Measurements from ENCODE around the gene PPRC1.
A peak's percentile ranks its signal among the peaks of the same experiment; 100 is the strongest.
"Not testable (repeated sequence)": the region's sequence is repeated elsewhere in the genome, so short reads cannot be mapped to it uniquely, and the experiment has no call there.

PPRC1 gene

DNA sequence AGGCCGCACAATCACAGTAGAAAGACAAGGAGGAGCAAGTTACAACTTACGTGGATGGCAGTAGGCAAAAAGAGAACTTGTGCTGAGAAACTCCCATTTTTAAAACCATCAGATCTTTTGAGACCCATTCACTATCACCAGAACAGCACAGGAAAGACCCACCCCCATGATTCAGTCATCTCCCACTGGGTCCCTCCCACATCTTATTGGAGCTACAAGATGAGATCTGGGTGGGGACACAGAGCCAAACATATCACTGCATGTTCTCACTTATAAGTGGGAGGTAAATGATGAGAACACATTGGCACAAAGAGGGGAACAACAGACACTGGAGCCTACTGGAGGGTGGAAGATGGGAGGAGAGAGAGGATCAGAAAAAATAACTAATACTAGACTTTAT, 51.8 kb downstream of the PPRC1 start:
- Histone ChIP-seq H4K20me1 (ENCODE audit: insufficient read depth, low read length) (no peaks in the 10 kb centered on the region), H3K79me2 (ENCODE audit: low read length) (no peaks in the 10 kb centered on the region), H3K4me2 (ENCODE audit: low read length) (no peak overlapping the region), H3K9ac (ENCODE audit: low read length) (no peak overlapping the region), H3K27me3 (ENCODE audit: low read depth, low read length) (no peaks in the 10 kb centered on the region), H2AFZ (ENCODE audit: low read depth, low read length) (no peak overlapping the region), H3K27ac (ENCODE audit: low read length) (no peak overlapping the region), H3K4me3 (ENCODE audit: low read length) (no peak overlapping the region), H3K36me3 (replicated peaks; ENCODE audit: low read depth, low read length) (no peaks in the 10 kb centered on the region), H3K4me1 (ENCODE audit: low read length) (peaks cover 6% of the 10 kb centered on the region), H3K9me3 (ENCODE audit: insufficient read depth, low read length) (no peaks in the 10 kb centered on the region)
- TF ChIP-seq CTCF (IDR thresholded peaks at IDR 0.05; ENCODE audit: low read depth, low read length) = no peak
- TF ChIP-seq EZH2phosphoT487 (IDR thresholded peaks at IDR 0.05; ENCODE audit: low read depth) = no peak

DNA sequence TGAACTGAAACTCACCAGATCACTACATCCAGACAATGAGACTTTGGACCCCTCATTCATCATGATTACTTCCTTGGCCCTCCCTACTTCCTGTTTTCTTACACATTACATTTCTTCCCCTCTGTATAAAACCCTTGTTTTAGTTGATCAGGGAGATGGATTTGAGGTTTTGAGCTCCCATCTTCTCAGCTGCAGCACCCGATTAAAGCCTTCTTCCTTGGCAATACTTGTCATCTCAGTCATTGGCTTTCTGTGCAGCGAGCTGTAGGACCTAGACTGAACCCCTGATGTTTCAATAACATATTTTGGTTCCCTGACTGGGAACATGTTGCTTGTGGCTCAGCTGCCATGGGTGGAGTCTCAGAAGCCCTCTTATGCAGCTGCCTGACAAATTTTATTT, 52.4 kb downstream of the PPRC1 start:
- H3K79me2 ChIP-seq (ENCODE audit: low read length) = no peaks in the 10 kb centered on the region

GRCh38 chr10:102185811-102186527, 53.1 kb downstream of the PPRC1 start:
- Histone ChIP-seq H3K9ac (ENCODE audit: low read length) (no peak overlapping the region), H3K9me3 (ENCODE audit: insufficient read depth, low read length) (no peaks in the 10 kb centered on the region), H3K4me3 (ENCODE audit: low read length) (no peak overlapping the region), H4K20me1 (ENCODE audit: insufficient read depth, low read length) (no peaks in the 10 kb centered on the region), H3K79me2 (ENCODE audit: low read length) (no peaks in the 10 kb centered on the region), H2AFZ (ENCODE audit: low read depth, low read length) (no peak overlapping the region), H3K27me3 (ENCODE audit: low read depth, low read length) (no peaks in the 10 kb centered on the region), H3K36me3 (replicated peaks; ENCODE audit: low read depth, low read length) (no peaks in the 10 kb centered on the region), H3K27ac (ENCODE audit: low read length) (no peak overlapping the region), H3K4me1 (ENCODE audit: low read length) (peaks cover 6% of the 10 kb centered on the region), H3K4me2 (ENCODE audit: low read length) (no peak overlapping the region)
- TF ChIP-seq CTCF (IDR thresholded peaks at IDR 0.05; ENCODE audit: low read depth, low read length) = no peak
- no peak for TF ChIP-seq EZH2phosphoT487 (IDR thresholded peaks at IDR 0.05; ENCODE audit: low read depth)

More for the DNA sequence above, 52.4 kb downstream of the PPRC1 start:
- Histone ChIP-seq H3K27ac (ENCODE audit: low read length) (no peak overlapping the region), H4K20me1 (ENCODE audit: insufficient read depth, low read length) (no peaks in the 10 kb centered on the region), H2AFZ (ENCODE audit: low read depth, low read length) (no peak overlapping the region), H3K9me3 (ENCODE audit: insufficient read depth, low read length) (no peaks in the 10 kb centered on the region), H3K9ac (ENCODE audit: low read length) (no peak overlapping the region), H3K36me3 (replicated peaks; ENCODE audit: low read depth, low read length) (no peaks in the 10 kb centered on the region), H3K27me3 (ENCODE audit: low read depth, low read length) (no peaks in the 10 kb centered on the region), H3K4me2 (ENCODE audit: low read length) (no peak overlapping the region), H3K4me3 (ENCODE audit: low read length) (no peak overlapping the region), H3K4me1 (ENCODE audit: low read length) (peaks cover 6% of the 10 kb centered on the region)
- TF ChIP-seq CTCF (IDR thresholded peaks at IDR 0.05; ENCODE audit: low read depth, low read length) (no peak), EZH2phosphoT487 (IDR thresholded peaks at IDR 0.05; ENCODE audit: low read depth) (no peak)

GRCh38 chr10:102188298-102188940, 55.6 kb downstream of the PPRC1 start:
- Histone ChIP-seq H3K27me3 (ENCODE audit: low read depth, low read length) (no peaks in the 10 kb centered on the region), H2AFZ (ENCODE audit: low read depth, low read length) (no peak overlapping the region), H3K9me3 (ENCODE audit: insufficient read depth, low read length) (no peaks in the 10 kb centered on the region), H4K20me1 (ENCODE audit: insufficient read depth, low read length) (no peaks in the 10 kb centered on the region), H3K4me2 (ENCODE audit: low read length) (no peak overlapping the region), H3K36me3 (replicated peaks; ENCODE audit: low read depth, low read length) (no peaks in the 10 kb centered on the region), H3K9ac (ENCODE audit: low read length) (no peak overlapping the region), H3K4me1 (ENCODE audit: low read length) (peaks cover 6% of the 10 kb centered on the region), H3K27ac (ENCODE audit: low read length) (no peak overlapping the region), H3K4me3 (ENCODE audit: low read length) (no peak overlapping the region), H3K79me2 (ENCODE audit: low read length) (no peaks in the 10 kb centered on the region)
- TF ChIP-seq CTCF (IDR thresholded peaks at IDR 0.05; ENCODE audit: low read depth, low read length) = no peak
- TF ChIP-seq EZH2phosphoT487 (IDR thresholded peaks at IDR 0.05; ENCODE audit: low read depth) = no peak

DNA sequence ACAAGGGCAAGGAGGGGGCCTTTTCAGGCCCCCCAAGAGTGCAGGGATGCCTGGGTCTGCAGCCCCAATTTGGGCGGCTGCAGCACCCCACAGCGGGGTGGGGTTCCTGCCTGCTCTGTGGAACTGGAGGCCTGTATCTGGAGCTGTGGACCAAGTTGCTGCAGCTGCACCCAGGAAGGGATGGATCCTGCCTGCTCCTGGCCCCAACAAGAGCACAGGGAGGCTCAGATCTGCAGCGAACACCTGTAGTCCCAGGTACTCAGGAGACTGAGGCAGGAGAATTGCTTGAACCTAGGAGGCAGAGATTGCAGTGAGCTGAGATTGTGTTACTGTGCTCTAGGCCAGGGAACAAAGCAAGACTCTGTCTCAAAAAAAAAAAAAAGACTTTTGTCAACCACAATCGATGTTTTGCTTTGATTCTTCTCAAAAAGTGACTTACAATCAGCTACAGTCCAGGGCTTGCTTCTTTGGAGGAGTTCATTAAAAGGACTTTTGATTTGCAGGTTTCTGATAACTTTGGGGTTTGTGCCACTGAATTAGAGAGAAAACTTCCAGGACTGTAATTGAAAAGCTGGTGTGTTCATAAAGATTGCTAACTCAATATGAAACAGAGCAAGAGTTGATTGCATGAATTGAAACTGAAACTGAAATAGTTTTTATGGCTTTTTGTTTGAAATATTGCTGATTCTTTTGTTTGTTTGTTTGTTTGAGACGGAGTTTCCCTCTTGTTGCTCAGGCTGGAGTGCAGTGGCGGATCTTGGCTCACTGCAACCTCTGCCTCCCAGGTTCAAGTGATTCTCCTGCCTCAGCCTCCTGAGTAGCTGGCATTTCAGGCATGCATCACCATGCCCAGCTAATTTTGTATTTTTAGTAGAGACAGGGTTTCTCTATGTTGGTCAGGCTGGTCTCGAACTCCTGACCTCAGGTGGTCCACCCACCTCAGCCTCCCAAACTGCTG, 56.4 kb downstream of the PPRC1 start:
- 0 out of 2 replicates have a peak overlapping the region, but pooled peaks have one; percentile 33 for H3K4me3 ChIP-seq (ENCODE audit: low read length)
- H4K20me1 ChIP-seq (ENCODE audit: insufficient read depth, low read length); H3K36me3 ChIP-seq (replicated peaks; ENCODE audit: low read depth, low read length); H3K9ac ChIP-seq (ENCODE audit: low read length); H3K9me3 ChIP-seq (ENCODE audit: insufficient read depth, low read length); H3K27ac ChIP-seq (ENCODE audit: low read length); H3K79me2 ChIP-seq (ENCODE audit: low read length); H3K27me3 ChIP-seq (ENCODE audit: low read depth, low read length); H3K4me1 ChIP-seq (ENCODE audit: low read length): not testable (repeated sequence)
- H3K4me2 ChIP-seq (ENCODE audit: low read length) = peak overlapping the region; percentile 40
- 0 out of 2 replicates have a peak overlapping the region, but pooled peaks have one; percentile 54 for H2AFZ ChIP-seq (ENCODE audit: low read depth, low read length)

Measured in OCI-LY3 (cell line).